ENCODE data around the gene GADL1.

GADL1 gene

DNA sequence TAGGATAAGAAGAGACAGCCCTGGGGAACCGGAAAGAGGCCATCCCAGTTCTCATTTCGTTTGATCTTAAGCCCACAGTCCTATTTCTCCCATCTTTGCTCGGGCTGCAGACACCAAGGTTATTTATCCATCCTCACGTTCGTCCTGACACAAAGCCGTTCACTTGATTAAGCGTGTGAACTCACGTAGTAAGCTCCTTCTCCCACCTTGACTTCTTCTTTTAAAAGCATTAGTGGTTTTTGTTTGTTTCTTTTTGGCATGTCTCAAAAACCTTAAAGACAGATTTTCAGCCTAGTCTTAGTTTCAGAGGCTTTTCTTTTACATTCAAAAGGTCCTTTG lies 217.1 kb downstream of the GADL1 start (continued):
- TF ChIP-seq, protein P1, sequence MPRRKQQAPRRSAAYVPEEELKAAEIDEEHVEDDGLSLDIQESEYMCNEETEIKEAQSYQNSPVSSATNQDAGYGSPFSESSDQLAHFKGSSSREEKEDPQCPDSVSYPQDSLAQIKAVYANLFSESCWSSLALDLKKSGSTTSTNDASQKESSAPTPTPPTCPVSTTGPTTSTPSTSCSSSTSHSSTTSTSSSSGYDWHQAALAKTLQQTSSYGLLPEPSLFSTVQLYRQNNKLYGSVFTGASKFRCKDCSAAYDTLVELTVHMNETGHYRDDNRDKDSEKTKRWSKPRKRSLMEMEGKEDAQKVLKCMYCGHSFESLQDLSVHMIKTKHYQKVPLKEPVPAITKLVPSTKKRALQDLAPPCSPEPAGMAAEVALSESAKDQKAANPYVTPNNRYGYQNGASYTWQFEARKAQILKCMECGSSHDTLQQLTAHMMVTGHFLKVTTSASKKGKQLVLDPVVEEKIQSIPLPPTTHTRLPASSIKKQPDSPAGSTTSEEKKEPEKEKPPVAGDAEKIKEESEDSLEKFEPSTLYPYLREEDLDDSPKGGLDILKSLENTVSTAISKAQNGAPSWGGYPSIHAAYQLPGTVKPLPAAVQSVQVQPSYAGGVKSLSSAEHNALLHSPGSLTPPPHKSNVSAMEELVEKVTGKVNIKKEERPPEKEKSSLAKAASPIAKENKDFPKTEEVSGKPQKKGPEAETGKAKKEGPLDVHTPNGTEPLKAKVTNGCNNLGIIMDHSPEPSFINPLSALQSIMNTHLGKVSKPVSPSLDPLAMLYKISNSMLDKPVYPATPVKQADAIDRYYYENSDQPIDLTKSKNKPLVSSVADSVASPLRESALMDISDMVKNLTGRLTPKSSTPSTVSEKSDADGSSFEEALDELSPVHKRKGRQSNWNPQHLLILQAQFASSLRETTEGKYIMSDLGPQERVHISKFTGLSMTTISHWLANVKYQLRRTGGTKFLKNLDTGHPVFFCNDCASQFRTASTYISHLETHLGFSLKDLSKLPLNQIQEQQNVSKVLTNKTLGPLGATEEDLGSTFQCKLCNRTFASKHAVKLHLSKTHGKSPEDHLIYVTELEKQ (tag by site-specific recombination; IDR thresholded peaks at IDR 0.05; ENCODE audit: borderline replicate concordance) = no peak
- TF ChIP-seq ZNF658 (tag by site-specific recombination; IDR thresholded peaks at IDR 0.05) (no peak), KLF8 (tag by site-specific recombination; IDR thresholded peaks at IDR 0.05) (no peak), ZNF138 (tag by site-specific recombination; IDR thresholded peaks at IDR 0.05; ENCODE audit: borderline replicate concordance) (no peak), ZBTB21 (tag by site-specific recombination; IDR thresholded peaks at IDR 0.05) (no peak), ZNF747 (tag by site-specific recombination; IDR thresholded peaks at IDR 0.05) (no peak)
- TF ChIP-seq, protein P2, sequence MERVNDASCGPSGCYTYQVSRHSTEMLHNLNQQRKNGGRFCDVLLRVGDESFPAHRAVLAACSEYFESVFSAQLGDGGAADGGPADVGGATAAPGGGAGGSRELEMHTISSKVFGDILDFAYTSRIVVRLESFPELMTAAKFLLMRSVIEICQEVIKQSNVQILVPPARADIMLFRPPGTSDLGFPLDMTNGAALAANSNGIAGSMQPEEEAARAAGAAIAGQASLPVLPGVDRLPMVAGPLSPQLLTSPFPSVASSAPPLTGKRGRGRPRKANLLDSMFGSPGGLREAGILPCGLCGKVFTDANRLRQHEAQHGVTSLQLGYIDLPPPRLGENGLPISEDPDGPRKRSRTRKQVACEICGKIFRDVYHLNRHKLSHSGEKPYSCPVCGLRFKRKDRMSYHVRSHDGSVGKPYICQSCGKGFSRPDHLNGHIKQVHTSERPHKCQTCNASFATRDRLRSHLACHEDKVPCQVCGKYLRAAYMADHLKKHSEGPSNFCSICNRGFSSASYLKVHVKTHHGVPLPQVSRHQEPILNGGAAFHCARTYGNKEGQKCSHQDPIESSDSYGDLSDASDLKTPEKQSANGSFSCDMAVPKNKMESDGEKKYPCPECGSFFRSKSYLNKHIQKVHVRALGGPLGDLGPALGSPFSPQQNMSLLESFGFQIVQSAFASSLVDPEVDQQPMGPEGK (tag by site-specific recombination; IDR thresholded peaks at IDR 0.05) = no peak
- TF ChIP-seq, protein P3, sequence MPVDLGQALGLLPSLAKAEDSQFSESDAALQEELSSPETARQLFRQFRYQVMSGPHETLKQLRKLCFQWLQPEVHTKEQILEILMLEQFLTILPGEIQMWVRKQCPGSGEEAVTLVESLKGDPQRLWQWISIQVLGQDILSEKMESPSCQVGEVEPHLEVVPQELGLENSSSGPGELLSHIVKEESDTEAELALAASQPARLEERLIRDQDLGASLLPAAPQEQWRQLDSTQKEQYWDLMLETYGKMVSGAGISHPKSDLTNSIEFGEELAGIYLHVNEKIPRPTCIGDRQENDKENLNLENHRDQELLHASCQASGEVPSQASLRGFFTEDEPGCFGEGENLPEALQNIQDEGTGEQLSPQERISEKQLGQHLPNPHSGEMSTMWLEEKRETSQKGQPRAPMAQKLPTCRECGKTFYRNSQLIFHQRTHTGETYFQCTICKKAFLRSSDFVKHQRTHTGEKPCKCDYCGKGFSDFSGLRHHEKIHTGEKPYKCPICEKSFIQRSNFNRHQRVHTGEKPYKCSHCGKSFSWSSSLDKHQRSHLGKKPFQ (tag by site-specific recombination; IDR thresholded peaks at IDR 0.05) = no peak

- Histone ChIP-seq H3K36me3 (ENCODE audit: control insufficient read depth in 2 of 2, insufficient read depth in 1 of 2, low read length in 2 of 2) (peaks cover 0 to 42% of the 10 kb centered on the region in 2 experiments; a peak in 1 of 3 replicates), H3K27ac (ENCODE audit: extremely low read depth, low read depth, low read length) (no peak overlapping the region)
- POLR2A ChIA-PET = no interaction called here
These were observed 217.8 kb downstream of the GADL1 start for GRCh38 chr3:30676424-30677346.

More at GRCh38 chr3:30676424-30677346, 217.8 kb downstream of the GADL1 start:
- Histone ChIP-seq H3K4me1 (ENCODE audit: control insufficient read depth, insufficient read depth, low read length) (no peaks in the 10 kb centered on the region), H3K9me3 (ENCODE audit: control insufficient read depth, insufficient read depth, low read depth, low read length) (no peaks in the 10 kb centered on the region), H3K4me3 (ENCODE audit: low read depth, low read length) (no peak overlapping the region)
- CTCF ChIA-PET = no interaction called here
- TF ChIP-seq, protein P3 (tag by site-specific recombination; IDR thresholded peaks at IDR 0.05) = no peak
- no peak for TF ChIP-seq ZNF571 (tag by site-specific recombination; IDR thresholded peaks at IDR 0.05)
- no peak for TF ChIP-seq ZSCAN23 (tag by site-specific recombination; IDR thresholded peaks at IDR 0.05)
- TF ChIP-seq ZNF223 (tag by site-specific recombination; IDR thresholded peaks at IDR 0.05) = no peak
